ACC112 (cell line): Measurements from ENCODE around the gene MBP.

ENCODE experiments used
- H2AFZ ChIP-seq: fragments of 200-600 bp; sonication (generic); one replicate; pipeline ENCODE4 v1.6.0; 2017; ENCODE audit warnings: antibody characterized with exemption, low read length; ENCODE audit not compliant: unreplicated experiment
- H3K27ac ChIP-seq: fragments of 200-600 bp; sonication (generic); 2 replicates; pipeline ENCODE4 v1.5.1; 2014; ENCODE audit warnings: low read depth, mild to moderate bottlenecking, antibody characterized with exemption, low read length, moderate library complexity
- H3K27me3 ChIP-seq: fragments of 200-600 bp; sonication (generic); 2 replicates; pipeline ENCODE4 v1.6.1; 2014; ENCODE audit warnings: mild to moderate bottlenecking, antibody characterized with exemption, low read length, moderate library complexity, mixed read lengths; ENCODE audit not compliant: insufficient read depth
- H3K36me3 ChIP-seq: fragments of 200-600 bp; sonication (generic); 2 replicates; pipeline ENCODE4 v1.6.1; 2016; ENCODE audit warnings: mild to moderate bottlenecking, antibody characterized with exemption, low read length, moderate library complexity, mixed read lengths; ENCODE audit not compliant: insufficient read depth
- H3K4me1 ChIP-seq: fragments of 200-600 bp; sonication (generic); one replicate; pipeline ENCODE4 v1.6.1; 2016; ENCODE audit warnings: low read length, mixed read lengths; ENCODE audit not compliant: insufficient read depth, unreplicated experiment, control insufficient read depth
- H3K4me3 ChIP-seq: fragments of 200-600 bp; sonication (generic); 2 replicates; pipeline ENCODE4 v1.5.1; 2014; ENCODE audit warnings: mild to moderate bottlenecking, low read depth, low read length
- H3K79me2 ChIP-seq: fragments of 200-600 bp; sonication (generic); one replicate; pipeline ENCODE4 v1.6.0; 2016; ENCODE audit warnings: low read length; ENCODE audit not compliant: control insufficient read depth, unreplicated experiment, insufficient read depth

MBP gene

GRCh38 chr18:77087393-77088141 is 45.0 kb downstream of the MBP start:
- peaks cover 37% of the 10 kb centered on the region for H3K4me1 ChIP-seq
- no peaks in the 10 kb centered on the region for H3K36me3 ChIP-seq
- H3K27ac ChIP-seq, result peak overlapping the region; percentile 7; the same call in 1 of the 2 replicates
- H2AFZ ChIP-seq, result peak overlapping the region; percentile 68
- H3K4me3 ChIP-seq, result peak overlapping the region; percentile 70
- no peaks in the 10 kb centered on the region for H3K27me3 ChIP-seq
- H3K79me2 ChIP-seq, result no peaks in the 10 kb centered on the region

GRCh38 chr18:77086656-77087392 is 45.8 kb downstream of the MBP start:
- Histone ChIP-seq H3K79me2 (no peaks in the 10 kb centered on the region), H3K4me1 (peaks cover 37% of the 10 kb centered on the region), H3K27ac (peak overlapping the region; percentile 50), H2AFZ (peak overlapping the region; percentile 68), H3K36me3 (no peaks in the 10 kb centered on the region), H3K4me3 (peak overlapping the region; percentile 70), H3K27me3 (no peaks in the 10 kb centered on the region)

GRCh38 chr18:77086034-77086433 is 46.5 kb downstream of the MBP start:
- Histone ChIP-seq H2AFZ (peak overlapping the region; percentile 3), H3K36me3 (no peaks in the 10 kb centered on the region), H3K4me3 (peak overlapping the region; percentile 70), H3K27me3 (no peaks in the 10 kb centered on the region), H3K27ac (peak overlapping the region; percentile 50), H3K79me2 (no peaks in the 10 kb centered on the region), H3K4me1 (peaks cover 42% of the 10 kb centered on the region)

- H3K4me3 ChIP-seq, result no peak overlapping the region
- H3K36me3 ChIP-seq, result no peaks in the 10 kb centered on the region
- peaks cover 3% of the 10 kb centered on the region for H3K79me2 ChIP-seq
- H2AFZ ChIP-seq, result no peak overlapping the region
- no peaks in the 10 kb centered on the region for H3K27me3 ChIP-seq
- H3K27ac ChIP-seq, result no peak overlapping the region
- H3K4me1 ChIP-seq, result peaks cover 48% of the 10 kb centered on the region
Measured at GRCh38 chr18:77084688-77085035, 47.9 kb downstream of the MBP start.

- Histone ChIP-seq H3K4me3 (no peak overlapping the region), H3K79me2 (peaks cover 3% of the 10 kb centered on the region), H2AFZ (no peak overlapping the region), H3K27me3 (no peaks in the 10 kb centered on the region), H3K27ac (no peak overlapping the region), H3K4me1 (peaks cover 52% of the 10 kb centered on the region), H3K36me3 (no peaks in the 10 kb centered on the region)
Measured at GRCh38 chr18:77082316-77082955, 50.1 kb downstream of the MBP start.

GRCh38 chr18:77081390-77081778 is 51.2 kb downstream of the MBP start:
- Histone ChIP-seq H3K79me2 (peaks cover 3% of the 10 kb centered on the region), H3K27me3 (no peaks in the 10 kb centered on the region), H3K27ac (peak overlapping the region; percentile 32), H3K4me3 (no peak overlapping the region), H3K4me1 (peaks cover 42% of the 10 kb centered on the region), H3K36me3 (no peaks in the 10 kb centered on the region), H2AFZ (no peak overlapping the region)

- no peaks in the 10 kb centered on the region for H3K27me3 ChIP-seq
- peaks cover 3% of the 10 kb centered on the region for H3K79me2 ChIP-seq
- peaks cover 29% of the 10 kb centered on the region for H3K4me1 ChIP-seq
- H3K36me3 ChIP-seq, result no peaks in the 10 kb centered on the region
- H2AFZ ChIP-seq, result no peak overlapping the region
- no peak overlapping the region for H3K27ac ChIP-seq
- no peak overlapping the region for H3K4me3 ChIP-seq
Measured at GRCh38 chr18:77079954-77080682, 52.5 kb downstream of the MBP start.

GRCh38 chr18:77079088-77079487 is 53.5 kb downstream of the MBP start:
- Histone ChIP-seq H3K79me2 (peaks cover 3% of the 10 kb centered on the region), H3K4me1 (peaks cover 22% of the 10 kb centered on the region), H3K27me3 (no peaks in the 10 kb centered on the region), H3K4me3 (no peak overlapping the region), H3K36me3 (no peaks in the 10 kb centered on the region), H3K27ac (no peak overlapping the region), H2AFZ (no peak overlapping the region)

- no peak overlapping the region for H3K4me3 ChIP-seq
- no peaks in the 10 kb centered on the region for H3K36me3 ChIP-seq
- H3K4me1 ChIP-seq, result peaks cover 22% of the 10 kb centered on the region
- H2AFZ ChIP-seq, result no peak overlapping the region
- H3K27ac ChIP-seq, result no peak overlapping the region
- peaks cover 3% of the 10 kb centered on the region for H3K79me2 ChIP-seq
- no peaks in the 10 kb centered on the region for H3K27me3 ChIP-seq
Measured at GRCh38 chr18:77078690-77079070, 53.9 kb downstream of the MBP start.

- H3K36me3 ChIP-seq, result no peaks in the 10 kb centered on the region
- no peak overlapping the region for H2AFZ ChIP-seq
- no peak overlapping the region for H3K4me3 ChIP-seq
- H3K27ac ChIP-seq, result no peak overlapping the region
- H3K27me3 ChIP-seq, result no peaks in the 10 kb centered on the region
- H3K79me2 ChIP-seq, result peaks cover 3% of the 10 kb centered on the region
- peaks cover 22% of the 10 kb centered on the region for H3K4me1 ChIP-seq
Measured at GRCh38 chr18:77077941-77078689, 54.5 kb downstream of the MBP start.
